Measurements from ENCODE around the gene STMN3. TPM values are rescaled to one million over a fixed set of nuclear protein-coding genes. Genes with fewer than 3 reads are reported as not detected.

The STMN3 gene
- total RNA-seq, 4 donors from 2014 or later, result 9.2 to 30.5 (median 20.9) TPM

GRCh38 chr20:63688228-63689045 is 35.2 kb upstream of the STMN3 start:
- Histone ChIP-seq H3K9me3 (no peaks in the 10 kb centered on the region), H3K27ac (peak overlapping the region; percentile 66 to 79), H3K27me3 (no peaks in the 10 kb centered on the region), H3K4me3 (no peak overlapping the region), H3K36me3 (no peaks in the 10 kb centered on the region), H3K4me1 (peaks cover 0 to 15% of the 10 kb centered on the region in 2 donors)
- TF ChIP-seq POLR2A (IDR thresholded peaks at IDR 0.05), result no peak
- TF ChIP-seq, protein P1, sequence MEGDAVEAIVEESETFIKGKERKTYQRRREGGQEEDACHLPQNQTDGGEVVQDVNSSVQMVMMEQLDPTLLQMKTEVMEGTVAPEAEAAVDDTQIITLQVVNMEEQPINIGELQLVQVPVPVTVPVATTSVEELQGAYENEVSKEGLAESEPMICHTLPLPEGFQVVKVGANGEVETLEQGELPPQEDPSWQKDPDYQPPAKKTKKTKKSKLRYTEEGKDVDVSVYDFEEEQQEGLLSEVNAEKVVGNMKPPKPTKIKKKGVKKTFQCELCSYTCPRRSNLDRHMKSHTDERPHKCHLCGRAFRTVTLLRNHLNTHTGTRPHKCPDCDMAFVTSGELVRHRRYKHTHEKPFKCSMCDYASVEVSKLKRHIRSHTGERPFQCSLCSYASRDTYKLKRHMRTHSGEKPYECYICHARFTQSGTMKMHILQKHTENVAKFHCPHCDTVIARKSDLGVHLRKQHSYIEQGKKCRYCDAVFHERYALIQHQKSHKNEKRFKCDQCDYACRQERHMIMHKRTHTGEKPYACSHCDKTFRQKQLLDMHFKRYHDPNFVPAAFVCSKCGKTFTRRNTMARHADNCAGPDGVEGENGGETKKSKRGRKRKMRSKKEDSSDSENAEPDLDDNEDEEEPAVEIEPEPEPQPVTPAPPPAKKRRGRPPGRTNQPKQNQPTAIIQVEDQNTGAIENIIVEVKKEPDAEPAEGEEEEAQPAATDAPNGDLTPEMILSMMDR (IDR thresholded peaks at IDR 0.05), result no peak
- no peak for DNase-seq
- intact Hi-C loops (cut with DNase I; ENCODE audit: low total_unique reads), result no loop called here

DNA sequence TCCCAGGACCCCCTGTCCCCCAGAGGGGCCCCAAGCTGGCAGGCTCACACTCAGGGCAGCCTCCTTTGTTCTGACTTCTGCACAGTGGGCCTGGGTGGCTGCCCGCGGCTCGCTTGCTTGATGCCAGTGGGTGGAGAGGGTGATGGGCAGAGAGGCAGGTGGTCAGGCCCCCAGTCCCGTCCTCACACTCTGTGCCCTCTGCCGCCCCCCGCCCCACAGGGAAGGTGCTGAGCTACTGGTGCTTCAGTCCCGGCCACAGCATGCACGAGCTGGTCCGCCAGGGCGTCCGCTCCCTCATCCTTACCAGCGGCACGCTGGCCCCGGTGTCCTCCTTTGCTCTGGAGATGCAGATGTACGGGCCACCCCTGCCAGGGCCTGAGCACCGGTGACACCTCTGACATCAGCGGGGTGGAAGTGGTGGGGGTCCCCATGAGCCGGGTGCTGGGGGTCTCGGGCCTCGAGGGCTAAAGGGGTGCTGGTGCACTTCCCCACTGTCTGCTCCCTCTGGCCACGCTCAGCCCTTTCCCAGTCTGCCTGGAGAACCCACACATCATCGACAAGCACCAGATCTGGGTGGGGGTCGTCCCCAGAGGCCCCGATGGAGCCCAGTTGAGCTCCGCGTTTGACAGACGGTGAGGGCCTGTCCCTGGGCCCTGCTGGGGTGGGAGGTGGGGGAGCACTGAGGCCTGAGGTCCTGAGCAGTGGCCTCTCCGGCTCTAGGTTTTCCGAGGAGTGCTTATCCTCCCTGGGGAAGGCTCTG is 34.4 kb upstream of the STMN3 start:
- H3K4me1 ChIP-seq, result peaks cover 2 to 19% of the 10 kb centered on the region in 2 donors
- intact Hi-C loops (cut with DNase I; ENCODE audit: low total_unique reads), result no loop called here
- no peaks in the 10 kb centered on the region for H3K36me3 ChIP-seq
- H3K27me3 ChIP-seq, result no peaks in the 10 kb centered on the region
- H3K9me3 ChIP-seq, result no peaks in the 10 kb centered on the region
- TF ChIP-seq, protein P1 (IDR thresholded peaks at IDR 0.05), result no peak
- no peak for TF ChIP-seq POLR2A (IDR thresholded peaks at IDR 0.05)
- no peak for DNase-seq
- no peak overlapping the region for H3K4me3 ChIP-seq
- peak overlapping the region; percentile 66 to 79 for H3K27ac ChIP-seq

DNA sequence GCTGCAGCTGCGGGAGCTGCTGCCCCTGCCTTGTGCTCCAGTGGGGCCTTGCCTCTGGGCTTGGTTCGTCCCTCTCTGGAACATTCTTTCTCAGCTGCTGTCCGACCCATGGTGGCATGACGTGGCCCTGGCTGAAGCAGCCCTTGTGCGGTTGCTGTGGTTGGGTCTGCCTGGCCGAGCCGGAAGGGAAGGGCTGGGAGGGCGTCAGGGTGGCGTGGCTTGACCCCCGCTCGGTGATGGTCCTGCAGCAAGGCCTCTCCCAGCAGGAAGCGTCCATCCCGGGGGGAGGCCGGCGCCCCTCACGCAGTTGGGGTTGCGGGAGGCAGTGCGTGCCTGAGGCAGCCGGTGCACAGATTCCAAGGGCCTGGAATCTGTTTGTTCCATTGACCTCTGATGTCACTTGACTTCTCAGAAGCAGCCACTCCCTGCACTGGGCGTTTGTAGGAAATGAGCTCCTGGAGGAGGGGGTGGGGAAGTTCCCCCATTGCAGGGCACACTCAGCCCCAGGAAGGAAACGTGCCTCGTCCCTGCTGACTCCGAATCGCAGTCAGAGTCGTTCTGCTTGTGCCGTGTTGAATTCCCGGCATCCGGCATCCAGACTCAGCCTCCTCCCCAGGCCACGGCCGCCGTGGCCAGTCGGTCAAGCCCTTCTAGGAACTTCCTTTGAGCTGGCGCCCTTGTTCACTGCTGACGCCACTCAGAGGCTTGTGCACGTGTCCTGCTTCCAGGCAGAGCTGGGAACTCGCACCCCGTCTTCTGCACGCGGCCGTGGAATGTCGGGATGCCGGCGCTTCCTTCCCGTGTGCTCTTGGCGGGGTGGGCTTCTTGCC is 33.5 kb upstream of the STMN3 start:
- no peak overlapping the region for H3K4me3 ChIP-seq
- no peaks in the 10 kb centered on the region for H3K36me3 ChIP-seq
- peak in 1 of 2 donors; percentile 16 for TF ChIP-seq POLR2A (IDR thresholded peaks at IDR 0.05)
- TF ChIP-seq, protein P1 (IDR thresholded peaks at IDR 0.05), result peak in 1 of 4 experiments; percentile 4
- intact Hi-C loops (cut with DNase I; ENCODE audit: low total_unique reads), result no loop called here
- peak; percentile 69 to 79 for DNase-seq
- H3K27ac ChIP-seq, result peak overlapping the region; percentile 66 to 79
- peaks cover 3 to 20% of the 10 kb centered on the region in 2 donors for H3K4me1 ChIP-seq
- H3K27me3 ChIP-seq, result no peaks in the 10 kb centered on the region
- no peaks in the 10 kb centered on the region for H3K9me3 ChIP-seq

- no peak overlapping the region for H3K4me3 ChIP-seq
- H3K27ac ChIP-seq, result peak overlapping the region; percentile 66 to 79
- intact Hi-C loops (cut with DNase I; ENCODE audit: low total_unique reads), result no loop called here
- H3K27me3 ChIP-seq, result no peaks in the 10 kb centered on the region
- H3K4me1 ChIP-seq, result peaks cover 3 to 20% of the 10 kb centered on the region in 2 donors
- TF ChIP-seq, protein P1 (IDR thresholded peaks at IDR 0.05), result no peak
- no peak for TF ChIP-seq POLR2A (IDR thresholded peaks at IDR 0.05)
- no peak for DNase-seq
- H3K9me3 ChIP-seq, result no peaks in the 10 kb centered on the region
- H3K36me3 ChIP-seq, result no peaks in the 10 kb centered on the region
Measured at GRCh38 chr20:63686094-63686491, 32.9 kb upstream of the STMN3 start.

All from uterus (tissue), 4 donors.